Sigmoid colon (tissue), 4 donors: Measurements from ENCODE around the gene POLE2.

Source experiments
- EP300 ChIP-seq, 4 donors: sonication (generic); formaldehyde crosslinking; IDR thresholded peaks; one replicate each; pipeline ENCODE4 v1.6.1; 2017; ENCODE audit warnings: antibody characterized with exemption in 4 of 4
- POLR2A ChIP-seq, 2 donors: fragments of 450-650 bp; IDR thresholded peaks; one replicate each; pipeline ENCODE4 v1.6.1; 2016; ENCODE audit warnings: antibody characterized with exemption in 2 of 2, mild to moderate bottlenecking in 2 of 2, moderate library complexity in 2 of 2
- TF ChIP-seq, protein P1 (sequence below), 4 experiments: fragments of 450-650 bp in 3 of 4; fragments of 200-600 bp in 1 of 4; IDR thresholded peaks; one replicate each; pipeline ENCODE4 v1.5.1; 2016 to 2019; ENCODE audit warnings: antibody characterized with exemption in 4 of 4, mild to moderate bottlenecking in 3 of 4, moderate library complexity in 2 of 4

GRCh38 chr14:49622022-49622607, 65.9 kb downstream of the POLE2 start:
- TF ChIP-seq, protein P1, sequence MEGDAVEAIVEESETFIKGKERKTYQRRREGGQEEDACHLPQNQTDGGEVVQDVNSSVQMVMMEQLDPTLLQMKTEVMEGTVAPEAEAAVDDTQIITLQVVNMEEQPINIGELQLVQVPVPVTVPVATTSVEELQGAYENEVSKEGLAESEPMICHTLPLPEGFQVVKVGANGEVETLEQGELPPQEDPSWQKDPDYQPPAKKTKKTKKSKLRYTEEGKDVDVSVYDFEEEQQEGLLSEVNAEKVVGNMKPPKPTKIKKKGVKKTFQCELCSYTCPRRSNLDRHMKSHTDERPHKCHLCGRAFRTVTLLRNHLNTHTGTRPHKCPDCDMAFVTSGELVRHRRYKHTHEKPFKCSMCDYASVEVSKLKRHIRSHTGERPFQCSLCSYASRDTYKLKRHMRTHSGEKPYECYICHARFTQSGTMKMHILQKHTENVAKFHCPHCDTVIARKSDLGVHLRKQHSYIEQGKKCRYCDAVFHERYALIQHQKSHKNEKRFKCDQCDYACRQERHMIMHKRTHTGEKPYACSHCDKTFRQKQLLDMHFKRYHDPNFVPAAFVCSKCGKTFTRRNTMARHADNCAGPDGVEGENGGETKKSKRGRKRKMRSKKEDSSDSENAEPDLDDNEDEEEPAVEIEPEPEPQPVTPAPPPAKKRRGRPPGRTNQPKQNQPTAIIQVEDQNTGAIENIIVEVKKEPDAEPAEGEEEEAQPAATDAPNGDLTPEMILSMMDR (IDR thresholded peaks at IDR 0.05) = no peak
- TF ChIP-seq POLR2A (IDR thresholded peaks at IDR 0.05) = no peak
- TF ChIP-seq EP300 (IDR thresholded peaks at IDR 0.05) = no peak
